Stimulated activated memory B cell treated with anti-CD40 and anti-IgM and Interleukin-4, amounts not matched to agents 10 μg/mL and 1 μg/mL and 100 μg/mL, for 72 hours (primary cell): Measurements from ENCODE around the gene GRIN3B.
"Not testable (repeated sequence)": the region's sequence is repeated elsewhere in the genome, so short reads cannot be mapped to it uniquely, and the experiment has no call there.

Experiments
- ATAC-seq: fragments of 150-1000 bp; cut with Tn5 transposase; 2 replicates; pipeline ENCODE4 v1.10.0; 2021
- H3K27ac Mint-ChIP-seq: one replicate; pipeline ENCODE4 v1.8.0; 2022; ENCODE audit warnings: mild to moderate bottlenecking, mixed read lengths
- H3K27me3 Mint-ChIP-seq: one replicate; pipeline ENCODE4 v1.8.0; 2022; ENCODE audit warnings: mixed read lengths
- H3K36me3 Mint-ChIP-seq: one replicate; pipeline ENCODE4 v1.8.0; 2022; ENCODE audit warnings: mixed read lengths
- H3K4me1 Mint-ChIP-seq: one replicate; pipeline ENCODE4 v1.8.0; 2022; ENCODE audit warnings: mixed read lengths
- H3K4me3 Mint-ChIP-seq: one replicate; pipeline ENCODE4 v1.8.0; 2022; ENCODE audit warnings: mild to moderate bottlenecking, moderate library complexity, mixed read lengths
- H3K9me3 Mint-ChIP-seq: one replicate; pipeline ENCODE4 v1.8.0; 2022; ENCODE audit warnings: mixed read lengths

The GRIN3B gene

DNA sequence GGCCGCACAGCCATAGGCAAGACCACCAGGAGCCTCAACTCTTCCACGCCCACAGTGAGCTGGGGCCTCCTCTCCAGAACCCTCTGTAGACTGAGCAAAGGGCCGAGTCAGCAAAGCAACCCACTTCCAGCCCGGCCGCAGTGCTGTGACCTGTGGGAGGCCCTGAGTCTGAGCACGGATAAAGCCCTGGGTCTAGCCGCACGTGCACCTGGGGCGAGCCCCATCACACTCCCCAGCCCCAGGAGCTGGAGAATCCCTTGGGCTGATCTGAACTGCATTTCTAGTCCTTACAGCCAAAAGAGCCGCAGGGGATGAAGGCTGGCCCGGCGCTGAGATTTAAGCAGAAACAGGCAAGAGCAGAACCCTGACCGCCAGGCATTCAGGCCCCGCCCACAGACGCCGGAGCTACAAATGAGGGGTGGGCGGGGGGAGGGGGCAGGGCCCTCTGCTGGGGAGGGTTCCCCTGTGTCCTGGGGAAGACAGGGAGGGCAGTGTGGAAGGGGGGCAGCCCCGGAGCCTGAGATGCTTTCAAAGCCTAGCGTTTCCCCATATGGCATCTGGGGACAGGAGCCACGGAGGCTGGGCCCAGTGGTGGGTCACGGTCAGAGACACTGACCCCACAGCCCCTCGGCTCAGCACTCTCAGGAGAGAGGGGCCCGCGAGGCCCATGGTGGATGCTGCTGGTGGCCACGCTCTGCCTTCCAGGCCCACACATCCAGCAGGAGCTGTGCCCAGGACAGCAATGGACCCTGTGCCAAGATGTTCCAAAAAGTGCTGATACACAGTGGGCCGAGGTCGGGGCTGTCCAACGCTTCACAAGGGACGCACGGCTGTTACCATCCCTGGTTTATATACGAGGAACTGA, 15.8 kb downstream of the GRIN3B start:
- H3K27ac Mint-ChIP-seq = peak overlapping the region; percentile 94
- H3K9me3 Mint-ChIP-seq = no peaks in the 10 kb centered on the region
- H3K36me3 Mint-ChIP-seq = peaks cover 10% of the 10 kb centered on the region
- H3K4me1 Mint-ChIP-seq = peaks cover 59% of the 10 kb centered on the region
- H3K4me3 Mint-ChIP-seq = peak overlapping the region; percentile 18
- ATAC-seq = no peak
- no peaks in the 10 kb centered on the region for H3K27me3 Mint-ChIP-seq

DNA sequence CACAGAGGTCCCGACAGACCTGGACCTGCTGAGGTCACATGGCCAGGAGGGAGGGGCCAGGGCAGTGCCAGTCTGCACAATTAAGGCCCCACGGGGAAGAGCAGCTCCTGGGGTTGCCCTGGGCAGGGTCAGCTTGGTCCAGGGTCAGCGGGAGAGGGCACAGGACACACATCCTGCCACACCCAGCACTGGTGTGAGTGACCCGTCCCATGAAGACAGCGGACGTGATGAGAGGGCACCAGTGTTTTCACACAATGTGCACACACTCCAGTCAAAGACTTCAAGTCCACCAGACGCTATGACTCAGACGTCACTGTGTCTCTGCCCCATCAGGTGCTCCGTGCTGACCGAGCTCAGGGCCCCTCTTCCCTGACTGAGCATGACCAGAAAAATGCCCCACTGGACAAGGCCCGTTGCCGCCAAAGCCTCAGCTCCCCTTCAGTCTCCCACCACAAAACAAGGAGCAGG, 16.5 kb downstream of the GRIN3B start:
- peak overlapping the region; percentile 91 for H3K4me3 Mint-ChIP-seq
- peak overlapping the region; percentile 94 for H3K27ac Mint-ChIP-seq
- no peaks in the 10 kb centered on the region for H3K27me3 Mint-ChIP-seq
- peaks cover 7% of the 10 kb centered on the region for H3K36me3 Mint-ChIP-seq
- ATAC-seq = no peak
- no peaks in the 10 kb centered on the region for H3K9me3 Mint-ChIP-seq
- H3K4me1 Mint-ChIP-seq = peaks cover 63% of the 10 kb centered on the region

DNA sequence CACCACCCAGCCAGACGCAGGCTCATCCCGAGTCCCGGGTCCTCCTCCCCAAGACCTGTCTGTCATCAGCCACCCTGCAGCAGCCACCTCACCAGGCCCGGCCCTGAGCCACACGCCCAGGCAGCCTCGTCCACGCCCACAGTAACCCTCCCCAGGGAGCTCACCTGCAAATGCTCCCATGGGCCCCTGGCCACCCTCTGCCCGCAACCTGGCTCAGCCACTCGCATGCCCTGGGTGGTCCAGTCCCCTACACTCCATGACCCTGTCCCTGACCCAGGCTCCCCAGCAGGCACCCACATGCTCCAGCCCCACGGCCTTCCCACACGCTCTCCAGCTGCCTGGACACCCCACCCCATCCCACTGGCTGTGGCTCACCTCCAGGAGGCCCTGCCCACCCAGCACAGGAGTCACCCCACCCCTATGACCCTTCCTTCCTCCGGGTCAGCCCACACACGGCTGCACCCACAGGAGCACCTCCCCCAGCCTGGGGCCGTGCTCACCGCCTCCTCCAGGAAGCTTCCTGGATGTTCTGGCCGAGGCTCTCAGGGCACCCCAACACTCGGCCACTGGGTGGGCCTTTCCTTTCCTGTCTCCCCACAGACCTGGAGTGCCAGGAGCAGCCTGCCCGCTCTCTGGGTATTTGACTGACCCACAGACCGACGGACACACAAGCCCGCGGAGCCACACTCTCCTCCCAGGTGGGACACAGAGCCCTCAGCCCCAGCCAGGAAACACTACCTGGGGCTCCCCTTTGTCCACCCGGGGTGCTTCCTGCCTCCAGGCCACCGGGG, 17.1 kb downstream of the GRIN3B start:
- ATAC-seq = peak; percentile 21
- Mint-ChIP-seq H3K36me3 (peaks cover 7% of the 10 kb centered on the region), H3K9me3 (no peaks in the 10 kb centered on the region), H3K27me3 (no peaks in the 10 kb centered on the region), H3K4me1 (peaks cover 65% of the 10 kb centered on the region), H3K27ac (peak overlapping the region; percentile 94), H3K4me3 (peak overlapping the region; percentile 91)

- peaks cover 7% of the 10 kb centered on the region for H3K36me3 Mint-ChIP-seq
- no peaks in the 10 kb centered on the region for H3K9me3 Mint-ChIP-seq
- no peak for ATAC-seq
- H3K4me1 Mint-ChIP-seq = peaks cover 65% of the 10 kb centered on the region
- H3K27me3 Mint-ChIP-seq = no peaks in the 10 kb centered on the region
- peak overlapping the region; percentile 91 for H3K4me3 Mint-ChIP-seq
- peak overlapping the region; percentile 94 for H3K27ac Mint-ChIP-seq
These were observed 17.7 kb downstream of the GRIN3B start for GRCh38 chr19:1017906-1018305.

DNA sequence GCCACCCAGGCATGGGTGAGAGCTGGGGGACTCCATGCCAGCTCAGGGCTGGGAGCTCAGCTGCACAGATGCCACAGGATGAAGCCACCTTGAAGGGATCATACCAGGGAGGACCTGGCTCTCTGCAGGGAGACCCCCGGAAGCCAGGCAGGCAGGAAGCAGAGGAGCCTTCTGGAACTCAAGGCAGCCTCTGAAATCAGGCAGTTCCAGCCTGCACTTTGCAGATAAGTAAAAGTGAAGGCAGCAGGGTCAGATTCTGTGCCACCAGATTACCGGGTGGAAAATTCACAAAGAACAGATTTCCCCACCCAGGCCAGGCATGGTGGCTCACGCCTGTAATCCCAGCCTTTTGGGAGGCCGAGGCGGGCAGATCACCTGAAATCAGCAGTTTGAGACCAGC, 18.2 kb downstream of the GRIN3B start:
- Mint-ChIP-seq H3K9me3 (no peaks in the 10 kb centered on the region), H3K27me3 (no peaks in the 10 kb centered on the region), H3K4me1 (peaks cover 65% of the 10 kb centered on the region), H3K4me3 (peak overlapping the region; percentile 91), H3K36me3 (peaks cover 7% of the 10 kb centered on the region), H3K27ac (peak overlapping the region; percentile 94)
- no peak for ATAC-seq

- H3K4me3 Mint-ChIP-seq = peak overlapping the region; percentile 91
- H3K4me1 Mint-ChIP-seq = peaks cover 58% of the 10 kb centered on the region
- ATAC-seq = no peak
- no peaks in the 10 kb centered on the region for H3K27me3 Mint-ChIP-seq
- peaks cover 7% of the 10 kb centered on the region for H3K36me3 Mint-ChIP-seq
- peak overlapping the region; percentile 94 for H3K27ac Mint-ChIP-seq
- H3K9me3 Mint-ChIP-seq = no peaks in the 10 kb centered on the region
These were observed 18.9 kb downstream of the GRIN3B start for GRCh38 chr19:1018932-1019615.

GRCh38 chr19:1019616-1019961, 19.4 kb downstream of the GRIN3B start:
- H3K36me3 Mint-ChIP-seq = peaks cover 7% of the 10 kb centered on the region
- ATAC-seq = no peak
- H3K4me1 Mint-ChIP-seq = peaks cover 55% of the 10 kb centered on the region
- H3K4me3 Mint-ChIP-seq = peak overlapping the region; percentile 91
- H3K9me3 Mint-ChIP-seq = no peaks in the 10 kb centered on the region
- H3K27me3 Mint-ChIP-seq = no peaks in the 10 kb centered on the region
- H3K27ac Mint-ChIP-seq = peak overlapping the region; percentile 94

GRCh38 chr19:1019980-1020867, 20.0 kb downstream of the GRIN3B start:
- peaks cover 7% of the 10 kb centered on the region for H3K36me3 Mint-ChIP-seq
- peak overlapping the region; percentile 94 for H3K27ac Mint-ChIP-seq
- ATAC-seq = no peak
- H3K4me1 Mint-ChIP-seq = peaks cover 55% of the 10 kb centered on the region
- H3K9me3 Mint-ChIP-seq = no peaks in the 10 kb centered on the region
- H3K27me3 Mint-ChIP-seq = no peaks in the 10 kb centered on the region
- peak overlapping the region; percentile 91 for H3K4me3 Mint-ChIP-seq

- Mint-ChIP-seq H3K4me3 (peak within 1 kb of the TSS; percentile 91), H3K36me3 (peaks cover 7% of the 10 kb centered on the region), H3K27me3 (no peaks in the 10 kb centered on the region), H3K4me1 (peaks cover 53% of the 10 kb centered on the region), H3K9me3 (no peaks in the 10 kb centered on the region), H3K27ac (peak within 1 kb of the TSS; percentile 94)
- ATAC-seq = peak; percentile 94
These were observed 20.7 kb downstream of the GRIN3B start, which contains the start of gene TMEM259 for GRCh38 chr19:1020868-1021425. Gene TMEM259, minus strand, starts transcription at chr19:1021123. Its CDS starts 127 bp downstream, at chr19:1020996.

DNA sequence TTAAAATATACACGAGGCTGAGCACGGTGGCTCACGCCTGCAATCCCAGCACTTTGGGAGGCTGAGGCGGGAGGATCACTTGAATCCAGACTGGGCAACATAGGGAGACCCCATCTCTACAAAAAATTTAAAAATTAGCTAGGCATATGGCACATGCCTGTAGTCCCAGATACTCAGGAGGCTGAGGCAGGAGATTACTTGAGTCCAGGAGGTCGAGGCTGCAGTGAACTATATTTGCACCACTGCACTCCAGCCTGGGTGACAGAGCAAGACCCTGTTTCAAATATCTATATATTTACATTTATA, 23.6 kb downstream of the GRIN3B start:
- peaks cover 32% of the 10 kb centered on the region for H3K4me1 Mint-ChIP-seq
- H3K4me3 Mint-ChIP-seq, H3K9me3 Mint-ChIP-seq, H3K27me3 Mint-ChIP-seq, H3K36me3 Mint-ChIP-seq, H3K27ac Mint-ChIP-seq, ATAC-seq: not testable (repeated sequence)

GRCh38 chr19:1025080-1025479, 24.9 kb downstream of the GRIN3B start:
- H3K9me3 Mint-ChIP-seq, H3K36me3 Mint-ChIP-seq, H3K4me3 Mint-ChIP-seq, H3K27ac Mint-ChIP-seq, H3K27me3 Mint-ChIP-seq, ATAC-seq: not testable (repeated sequence)
- H3K4me1 Mint-ChIP-seq = peaks cover 26% of the 10 kb centered on the region

GRCh38 chr19:1025960-1026782, 26.0 kb downstream of the GRIN3B start, which contains the start of gene CNN2:
Gene CNN2, plus strand, starts transcription at chr19:1026608. Its CDS starts 54 bp downstream, at chr19:1026662.
- Mint-ChIP-seq H3K4me1 (peaks cover 31% of the 10 kb centered on the region), H3K36me3 (peaks cover 15% of the 10 kb centered on the region), H3K27ac (peak within 1 kb of the TSS; percentile 91), H3K4me3 (peak within 1 kb of the TSS; percentile 96), H3K9me3 (no peaks in the 10 kb centered on the region), H3K27me3 (no peaks in the 10 kb centered on the region)
- ATAC-seq = peak; percentile 82

DNA sequence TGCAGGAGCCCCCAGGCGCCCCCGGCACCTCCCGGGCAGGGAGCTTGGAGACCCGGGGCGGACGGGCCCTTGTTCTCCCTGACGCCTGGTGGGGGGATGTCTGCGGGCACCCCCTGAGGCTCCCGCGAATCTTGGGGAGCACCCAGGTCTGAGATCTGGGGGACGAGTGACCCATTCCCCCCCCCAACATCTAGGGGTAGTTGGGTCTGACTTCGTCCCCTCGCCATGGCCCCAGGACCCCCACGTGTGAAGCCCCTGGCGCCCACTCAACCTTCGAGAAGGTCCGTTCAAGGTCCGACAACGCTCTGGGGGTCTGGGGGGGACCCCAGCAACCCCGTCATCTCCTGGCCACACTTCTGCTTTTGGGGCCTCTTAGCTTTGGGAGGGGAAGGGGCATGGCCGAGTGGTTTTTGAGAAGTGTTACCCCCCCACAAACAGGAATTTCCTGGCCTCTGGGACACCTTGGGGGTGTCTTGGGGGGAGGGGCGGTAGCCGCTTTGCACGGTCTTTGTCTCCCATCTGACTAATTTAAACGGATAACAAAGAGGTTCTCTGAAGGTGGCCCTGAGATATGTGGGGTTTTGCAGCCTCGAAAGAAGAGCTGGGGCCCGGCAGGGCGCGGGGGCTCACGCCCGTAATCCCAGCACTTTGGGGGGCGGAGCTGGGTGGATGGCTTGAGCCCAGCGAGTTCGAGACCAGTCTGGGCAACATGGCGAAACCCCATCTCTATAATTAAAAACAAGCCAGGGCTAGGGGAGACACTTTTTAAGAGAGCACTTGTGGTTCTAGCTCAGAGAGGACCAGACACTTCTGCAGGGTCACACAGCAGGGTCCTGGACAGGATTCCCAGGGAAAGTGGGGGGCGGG, 26.8 kb downstream of the GRIN3B start:
- ATAC-seq = peak; percentile 52
- H3K4me3 Mint-ChIP-seq = peak overlapping the region; percentile 96
- H3K27ac Mint-ChIP-seq = peak overlapping the region; percentile 91
- no peaks in the 10 kb centered on the region for H3K27me3 Mint-ChIP-seq
- peaks cover 18% of the 10 kb centered on the region for H3K36me3 Mint-ChIP-seq
- no peaks in the 10 kb centered on the region for H3K9me3 Mint-ChIP-seq
- H3K4me1 Mint-ChIP-seq = peaks cover 26% of the 10 kb centered on the region
